Limb (tissue), 2 donors: ENCODE results near the gene LARGE1.

Source experiments
- DNase-seq, 2 donors: peaks; one replicate each; pipeline ENCODE4 v3.0.0-alpha.2; 2016; ENCODE audit errors: extremely low spot score in 2 of 2

Gene LARGE1

GRCh38 chr22:33600595-33600994 lies 319.7 kb downstream of the LARGE1 start:
- no peak for DNase-seq

- DNase-seq: no peak
These were observed 320.2 kb downstream of the LARGE1 start for GRCh38 chr22:33600113-33600512.

- DNase-seq: no peak
These were observed 320.7 kb downstream of the LARGE1 start for GRCh38 chr22:33599596-33599995.

GRCh38 chr22:33598821-33599220 lies 321.5 kb downstream of the LARGE1 start:
- DNase-seq: no peak

- no peak for DNase-seq
These were observed 322.8 kb downstream of the LARGE1 start for GRCh38 chr22:33597274-33597985.

- DNase-seq: no peak
These were observed 326.5 kb downstream of the LARGE1 start for GRCh38 chr22:33593818-33594217.

- DNase-seq: no peak
These were observed 328.3 kb downstream of the LARGE1 start for GRCh38 chr22:33591946-33592345.

- DNase-seq: no peak
These were observed 331.0 kb downstream of the LARGE1 start for GRCh38 chr22:33589297-33589696.

GRCh38 chr22:33588860-33589259 lies 331.4 kb downstream of the LARGE1 start:
- DNase-seq: no peak

GRCh38 chr22:33584152-33584551 lies 336.1 kb downstream of the LARGE1 start:
- no peak for DNase-seq

GRCh38 chr22:33582822-33583400 lies 337.4 kb downstream of the LARGE1 start:
- no peak for DNase-seq

GRCh38 chr22:33580310-33580709 lies 340.0 kb downstream of the LARGE1 start:
- DNase-seq: no peak

- DNase-seq: peak in 1 of 2 donors; percentile 46
These were observed 340.7 kb downstream of the LARGE1 start for GRCh38 chr22:33579448-33580093.

- no peak for DNase-seq
These were observed 341.5 kb downstream of the LARGE1 start for GRCh38 chr22:33578752-33579151.

- no peak for DNase-seq
These were observed 342.3 kb downstream of the LARGE1 start for GRCh38 chr22:33577862-33578411.

GRCh38 chr22:33576205-33576604 lies 344.1 kb downstream of the LARGE1 start:
- no peak for DNase-seq

GRCh38 chr22:33575771-33576170 lies 344.5 kb downstream of the LARGE1 start:
- no peak for DNase-seq

- no peak for DNase-seq
These were observed 345.2 kb downstream of the LARGE1 start for GRCh38 chr22:33575041-33575440.

GRCh38 chr22:33573479-33573878 lies 346.8 kb downstream of the LARGE1 start:
- DNase-seq: no peak

- no peak for DNase-seq
These were observed 348.2 kb downstream of the LARGE1 start for GRCh38 chr22:33572086-33572485.

GRCh38 chr22:33570110-33570509 lies 350.2 kb downstream of the LARGE1 start:
- no peak for DNase-seq

GRCh38 chr22:33569559-33569958 lies 350.7 kb downstream of the LARGE1 start:
- no peak for DNase-seq

- no peak for DNase-seq
These were observed 351.3 kb downstream of the LARGE1 start for GRCh38 chr22:33569018-33569417.
